ENCODE results near the gene ERG.

Gene ERG

DNA sequence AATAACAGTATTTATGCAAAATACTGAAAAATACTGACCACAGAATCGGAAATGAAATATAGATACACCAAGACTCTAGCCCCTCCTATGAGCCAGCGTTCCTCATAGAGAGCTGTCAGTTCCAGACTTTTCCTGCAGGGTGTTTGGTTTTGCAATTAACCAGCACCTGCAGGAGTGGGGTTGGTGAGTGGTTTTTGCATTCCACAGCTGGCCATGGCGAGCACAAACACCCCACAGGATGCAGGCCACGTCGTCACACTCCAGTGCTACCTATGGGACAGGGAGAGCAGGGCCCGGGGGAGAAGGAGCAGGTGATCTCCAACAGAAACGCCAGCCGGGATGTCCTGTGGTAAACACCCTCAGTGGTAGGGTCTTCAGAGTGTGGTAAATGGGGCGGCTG is 94.1 kb downstream of the ERG start:
- Histone ChIP-seq H3K4me3 (no peak overlapping the region), H3K27ac (no peak overlapping the region)
- DNase-seq (ENCODE audit: low spot score): no peak
- TF ChIP-seq, protein P1, sequence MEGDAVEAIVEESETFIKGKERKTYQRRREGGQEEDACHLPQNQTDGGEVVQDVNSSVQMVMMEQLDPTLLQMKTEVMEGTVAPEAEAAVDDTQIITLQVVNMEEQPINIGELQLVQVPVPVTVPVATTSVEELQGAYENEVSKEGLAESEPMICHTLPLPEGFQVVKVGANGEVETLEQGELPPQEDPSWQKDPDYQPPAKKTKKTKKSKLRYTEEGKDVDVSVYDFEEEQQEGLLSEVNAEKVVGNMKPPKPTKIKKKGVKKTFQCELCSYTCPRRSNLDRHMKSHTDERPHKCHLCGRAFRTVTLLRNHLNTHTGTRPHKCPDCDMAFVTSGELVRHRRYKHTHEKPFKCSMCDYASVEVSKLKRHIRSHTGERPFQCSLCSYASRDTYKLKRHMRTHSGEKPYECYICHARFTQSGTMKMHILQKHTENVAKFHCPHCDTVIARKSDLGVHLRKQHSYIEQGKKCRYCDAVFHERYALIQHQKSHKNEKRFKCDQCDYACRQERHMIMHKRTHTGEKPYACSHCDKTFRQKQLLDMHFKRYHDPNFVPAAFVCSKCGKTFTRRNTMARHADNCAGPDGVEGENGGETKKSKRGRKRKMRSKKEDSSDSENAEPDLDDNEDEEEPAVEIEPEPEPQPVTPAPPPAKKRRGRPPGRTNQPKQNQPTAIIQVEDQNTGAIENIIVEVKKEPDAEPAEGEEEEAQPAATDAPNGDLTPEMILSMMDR (IDR thresholded peaks at IDR 0.05): no peak

DNA sequence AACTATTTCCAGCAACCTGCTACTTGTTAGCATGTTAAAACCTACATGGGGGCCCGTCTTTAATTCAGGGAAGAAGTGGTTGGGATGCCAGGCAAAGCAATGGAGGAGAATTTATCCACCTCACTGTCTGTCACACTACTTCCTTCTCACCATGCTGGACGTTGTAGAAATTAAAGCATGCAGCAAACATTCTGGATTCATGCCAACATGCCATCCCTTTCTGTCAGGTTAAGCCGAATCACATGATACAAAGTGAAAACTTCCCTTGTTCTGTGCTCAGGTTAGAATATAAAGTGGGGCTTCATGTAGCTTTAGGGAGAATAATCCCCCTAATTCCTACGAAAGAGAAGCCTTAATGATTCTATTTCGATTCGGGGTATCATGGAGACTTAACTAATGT is 95.5 kb downstream of the ERG start:
- Histone ChIP-seq H3K27ac (no peak overlapping the region), H3K4me3 (no peak overlapping the region)
- TF ChIP-seq, protein P1 (IDR thresholded peaks at IDR 0.05): no peak
- DNase-seq (ENCODE audit: low spot score): no peak

DNA sequence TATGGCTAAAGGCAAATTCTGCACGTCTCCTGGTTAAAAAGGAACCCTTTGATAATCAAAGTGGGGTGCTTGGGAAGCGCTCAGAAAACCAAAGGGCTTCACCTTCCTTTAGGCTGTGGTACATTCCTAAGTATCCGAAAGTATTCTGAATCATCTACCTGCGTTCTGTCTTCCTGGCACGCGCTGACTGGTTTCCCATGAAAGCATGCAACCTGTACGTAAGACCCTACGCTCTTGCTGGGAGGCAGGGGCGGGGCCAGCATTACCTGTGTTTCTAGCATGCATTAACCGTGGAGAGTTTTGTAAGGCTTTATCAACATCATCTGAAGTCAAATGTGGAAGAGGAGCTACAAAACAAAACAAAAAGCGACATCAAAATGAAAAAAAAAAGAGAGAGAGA is 96.0 kb downstream of the ERG start:
- H3K4me3 ChIP-seq: no peak overlapping the region
- TF ChIP-seq, protein P1 (IDR thresholded peaks at IDR 0.05): no peak
- no peak overlapping the region for H3K27ac ChIP-seq
- DNase-seq (ENCODE audit: low spot score): no peak

DNA sequence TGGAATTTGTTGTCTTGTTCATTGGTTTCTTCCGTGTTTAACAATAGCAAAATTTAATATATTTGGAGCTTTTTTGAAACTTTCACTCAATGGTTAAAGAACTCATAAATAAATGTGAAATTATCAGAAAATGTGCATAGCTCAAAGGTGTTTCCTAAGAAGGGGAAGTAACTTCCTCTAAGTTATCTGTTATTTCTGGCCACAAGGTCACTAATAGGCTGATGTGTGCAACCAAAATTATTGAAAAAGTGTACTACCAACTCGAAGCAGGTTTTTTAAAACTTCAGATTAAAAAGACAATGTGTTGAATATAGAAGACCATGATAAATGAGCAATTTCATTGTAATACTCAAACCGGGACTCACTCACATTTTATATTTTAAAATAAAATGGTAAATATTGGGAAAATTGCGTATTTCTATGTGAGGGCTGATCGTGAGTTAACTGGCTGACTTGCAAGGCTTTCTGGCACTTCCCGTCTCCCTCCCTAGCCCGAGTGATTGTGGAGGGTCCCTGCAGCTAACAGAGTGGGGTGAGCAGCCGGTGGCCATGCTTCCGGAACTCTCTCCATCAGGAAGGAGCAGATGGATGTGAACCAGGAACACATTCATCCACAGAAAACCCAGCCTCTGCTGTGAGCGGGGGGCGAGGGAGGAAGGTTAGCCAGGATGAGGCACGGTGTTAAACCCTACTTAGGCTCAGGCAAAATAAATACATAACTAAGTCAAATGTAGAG is 96.9 kb downstream of the ERG start:
- TF ChIP-seq, protein P1 (IDR thresholded peaks at IDR 0.05): no peak
- no peak for DNase-seq (ENCODE audit: low spot score)
- no peak overlapping the region for H3K4me3 ChIP-seq
- H3K27ac ChIP-seq: no peak overlapping the region

DNA sequence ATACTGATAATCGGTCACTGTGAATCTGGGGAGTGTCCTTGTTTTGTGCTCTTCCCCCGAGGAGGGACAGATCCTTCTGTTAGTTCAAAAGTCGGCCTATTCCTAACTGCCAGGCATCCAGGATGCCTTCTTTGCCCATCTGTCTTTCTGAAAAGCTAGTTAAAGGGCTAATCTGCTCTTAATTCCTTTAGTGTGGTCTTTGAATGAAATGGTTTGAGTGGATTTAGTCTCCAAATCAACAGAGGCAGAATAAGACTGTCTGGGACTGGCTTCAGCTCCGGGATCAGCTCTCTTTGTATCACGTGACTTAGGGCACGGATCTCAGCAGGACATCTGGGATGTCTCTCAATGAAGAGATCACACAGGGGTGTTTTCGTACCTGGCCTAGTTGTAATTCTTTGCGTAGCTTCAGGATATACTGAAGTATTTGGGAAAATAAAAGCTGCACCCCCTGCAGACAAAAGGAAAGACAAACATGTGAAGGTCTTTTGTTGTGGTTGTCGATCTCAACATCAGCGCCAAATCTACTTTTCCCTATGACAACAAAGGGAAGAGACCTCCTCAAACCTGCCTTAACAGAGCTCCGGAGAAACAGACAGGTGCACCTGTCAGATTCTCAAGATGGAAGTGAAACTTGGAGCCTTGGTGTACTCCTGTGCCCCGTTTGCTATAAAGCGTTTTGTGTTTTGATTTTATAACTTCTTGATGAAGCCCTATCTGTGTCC is 97.9 kb downstream of the ERG start:
- no peak for DNase-seq (ENCODE audit: low spot score)
- TF ChIP-seq, protein P1 (IDR thresholded peaks at IDR 0.05): no peak
- Histone ChIP-seq H3K4me3 (no peak overlapping the region), H3K27ac (no peak overlapping the region)

DNA sequence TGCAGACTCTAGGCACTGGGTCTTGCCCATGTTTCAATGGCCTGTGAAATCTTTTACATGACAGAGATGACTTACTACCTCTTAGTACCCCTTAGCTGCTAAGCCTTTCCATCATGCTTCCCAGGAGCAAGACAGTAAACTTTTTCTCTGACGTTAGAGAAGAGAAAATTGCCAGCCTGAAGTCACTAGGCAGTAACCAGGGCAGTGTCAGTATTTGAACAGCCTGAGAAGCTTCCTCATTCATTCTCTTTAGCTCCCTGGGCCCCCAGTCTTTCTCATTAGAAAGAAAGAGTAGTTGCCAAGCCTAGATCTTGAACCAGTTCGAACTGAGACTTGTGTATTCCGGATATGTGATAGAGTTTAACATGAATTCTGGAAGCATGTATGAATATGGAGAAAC is 99.2 kb downstream of the ERG start:
- H3K27ac ChIP-seq: no peak overlapping the region
- DNase-seq (ENCODE audit: low spot score): no peak
- H3K4me3 ChIP-seq: no peak overlapping the region
- TF ChIP-seq, protein P1 (IDR thresholded peaks at IDR 0.05): no peak

DNA sequence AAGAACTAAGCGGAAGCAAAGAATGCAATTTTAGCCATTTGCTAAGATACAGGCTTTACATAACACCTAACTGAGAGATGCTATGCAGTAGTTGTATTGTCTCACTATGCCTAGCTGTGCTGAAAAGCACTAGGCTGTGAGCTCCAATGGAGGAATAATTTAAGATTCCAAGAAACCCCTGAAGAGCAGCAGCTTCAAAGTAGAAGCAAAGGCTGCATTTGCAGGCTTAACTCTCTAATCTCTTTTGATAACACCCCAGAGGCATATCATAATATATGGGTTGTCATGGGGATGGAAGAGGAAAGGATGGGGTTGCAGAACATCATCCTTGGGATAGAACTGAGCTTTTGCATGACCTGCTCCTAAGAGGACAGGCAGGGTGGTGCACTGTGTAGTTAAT is 102.0 kb downstream of the ERG start:
- H3K4me3 ChIP-seq: no peak overlapping the region
- no peak overlapping the region for H3K27ac ChIP-seq
- TF ChIP-seq, protein P1 (IDR thresholded peaks at IDR 0.05): no peak
- no peak for DNase-seq (ENCODE audit: low spot score)
